HepG2 (cell line): ENCODE measurements around the gene WDFY1. TPM values are rescaled to one million over a fixed set of nuclear protein-coding genes. Genes with fewer than 3 reads are reported as not detected.

ENCODE experiments used
- ATAC-seq: fragments of 200-7000 bp; cut with Tn5 transposase; 3 replicates; pipeline ENCODE4 v1.9.1; 2020; ENCODE audit warnings: mild to moderate bottlenecking, moderate library complexity
- BruUV-seq: library from RNA; stranded (reverse); fragments of 400-500 nt; replicated peaks from 2 replicates; lab custom pipeline; 2021; lab: Mats Ljungman, UMichigan
- CTCF ChIA-PET: fragments of 300-600 bp; formaldehyde crosslinking; extraction: SDS; loops from one replicate; lab custom pipeline; 2021; ENCODE audit warnings: low total read pairs, inconsistent platforms, low intra/inter-chr PET ratio; lab: Yijun Ruan, JAX
- POLR2A ChIA-PET: fragments of 350-600 bp; sonication (Branson Sonifier 250); formaldehyde crosslinking; loops from one replicate; lab custom pipeline; 2020; ENCODE audit warnings: antibody characterized with exemption, inconsistent platforms; lab: Yijun Ruan, JAX
- DNase-seq: peaks from one replicate; pipeline ENCODE4 v3.0.0-alpha.2; 2015; ENCODE audit warnings: low spot score
- FAIRE-seq: peaks from 3 replicates; lab custom pipeline; 2011; peaks lifted over from hg19 to GRCh38; lab: Jason Lieb, UNC
- H2AFZ ChIP-seq: one replicate; pipeline ENCODE4 v1.6.1; 2011; ENCODE audit warnings: low read length, inconsistent platforms
- H3K27ac ChIP-seq: fragments of 300-600 bp; 3 replicates; pipeline ENCODE4 v1.8.0; 2011; ENCODE audit warnings: mixed run types, mild to moderate bottlenecking, mixed read lengths, low read length, inconsistent platforms; ENCODE audit not compliant: insufficient read depth; ENCODE audit errors: extremely low read length
- H3K27me3 ChIP-seq, 2 experiments: fragments of 200-600 bp in 1 of 2; 2 replicates in 1 of 2; 3 replicates in 1 of 2; pipeline versions ENCODE4 v1.6.0 to v1.8.0; 2011; ENCODE audit warnings: low read length in 2 of 2, mild to moderate bottlenecking in 2 of 2, moderate library complexity in 2 of 2, inconsistent platforms in 1 of 2; ENCODE audit not compliant: insufficient read depth in 2 of 2, control insufficient read depth in 1 of 2
- H3K36me3 ChIP-seq, 2 experiments: fragments of 200-600 bp in 1 of 2; replicated peaks in 1 of 2; 2 replicates in 1 of 2; 3 replicates in 1 of 2; pipeline versions ENCODE4 v1.5.1 to v1.8.0; 2011; ENCODE audit warnings: low read length in 2 of 2, inconsistent platforms in 1 of 2; ENCODE audit not compliant: insufficient read depth in 2 of 2, control insufficient read depth in 1 of 2
- H3K4me1 ChIP-seq: 2 replicates; pipeline ENCODE4 v1.5.1; 2012; ENCODE audit warnings: low read length, inconsistent platforms; ENCODE audit not compliant: insufficient read depth
- H3K4me2 ChIP-seq: 2 replicates; pipeline ENCODE4 v1.6.0; 2011; ENCODE audit warnings: low read depth, low read length, inconsistent platforms
- H3K4me3 ChIP-seq, 3 experiments: fragments of 200-600 bp in 1 of 3; sonication (generic), shearing (Covaris generic) in 1 of 3; replicated peaks in 1 of 3; 2 replicates each; pipeline ENCODE4 v1.5.1; 2011 to 2016; ENCODE audit warnings: low read length in 3 of 3, inconsistent platforms in 2 of 3, low read depth in 2 of 3, mild to moderate bottlenecking in 2 of 3, control low read depth in 1 of 3, mixed read lengths in 1 of 3; ENCODE audit not compliant: insufficient read depth in 1 of 3
- H3K79me2 ChIP-seq: one replicate; pipeline ENCODE4 v1.6.1; 2011; ENCODE audit warnings: low read length, inconsistent platforms; ENCODE audit not compliant: insufficient read depth
- H3K9ac ChIP-seq: 2 replicates; pipeline ENCODE4 v1.6.0; 2011; ENCODE audit warnings: mild to moderate bottlenecking, low read depth, low read length, inconsistent platforms; ENCODE audit not compliant: insufficient read depth
- H3K9me3 ChIP-seq: 2 replicates; pipeline ENCODE4 v1.5.1; 2012; ENCODE audit warnings: mild to moderate bottlenecking, low read length
- H4K20me1 ChIP-seq: 2 replicates; pipeline ENCODE4 v1.6.0; 2011; ENCODE audit warnings: inconsistent platforms, mild to moderate bottlenecking, low read length, moderate library complexity; ENCODE audit not compliant: insufficient read depth
- HBP1 ChIP-seq: IDR thresholded peaks from 2 replicates; pipeline ENCODE4 v1.6.1; 2016; ENCODE audit warnings: low read depth, control low read depth
- IKZF1 ChIP-seq: fragments of 450-650 bp; IDR thresholded peaks from 2 replicates; pipeline ENCODE4 v1.7.1; 2016
- MXD3 ChIP-seq: IDR thresholded peaks from 2 replicates; pipeline ENCODE4 v1.6.1; 2016; ENCODE audit warnings: mild to moderate bottlenecking, missing biosample characterization, missing genetic modification reagents
- RAD21 ChIP-seq: fragments of 450-650 bp; formaldehyde crosslinking; IDR thresholded peaks from 2 replicates; pipeline ENCODE4 v1.5.0; 2020; ENCODE audit warnings: mild to moderate bottlenecking
- SIN3B ChIP-seq: fragments of 150-350 bp; IDR thresholded peaks from 2 replicates; pipeline ENCODE4 v1.6.1; 2014; ENCODE audit warnings: low read length
- TFE3 ChIP-seq: IDR thresholded peaks from 2 replicates; pipeline ENCODE4 v1.6.1; 2016
- U2AF1 ChIP-seq: fragments of 200-400 bp; formaldehyde crosslinking; optimal IDR thresholded peaks from 2 replicates; pipeline ENCODE3; 2017; ENCODE audit warnings: mild to moderate bottlenecking, low read depth, low read length
- ZMYM4 ChIP-seq: sonication (generic); formaldehyde crosslinking; IDR thresholded peaks from 2 replicates; pipeline ENCODE4 v1.8.1; 2023; ENCODE audit warnings: mild to moderate bottlenecking, missing genetic modification reagents
- ZNF253 ChIP-seq: sonication (generic); formaldehyde crosslinking; IDR thresholded peaks from 2 replicates; pipeline ENCODE4 v1.8.0; 2022; ENCODE audit warnings: mild to moderate bottlenecking, missing genetic modification reagents, borderline replicate concordance
- ZNF335 ChIP-seq: sonication (generic); formaldehyde crosslinking; IDR thresholded peaks from 2 replicates; pipeline ENCODE4 v1.4.0; 2020; ENCODE audit warnings: missing genetic modification reagents
- ZNF652 ChIP-seq: IDR thresholded peaks from 2 replicates; pipeline ENCODE4 v1.6.1; 2016; ENCODE audit warnings: low read depth, borderline replicate concordance
- WGBS: methylation state at CpG from one replicate; pipeline ENCODE4 v1.1.6; 2017; ENCODE audit warnings: low lambda C conversion rate; 5-methylcytosine and 5-hydroxymethylcytosine counted together
- in situ Hi-C: cut with HindIII; loops from 2 replicates; pipeline ENCODE4 v1.10.0; 2017; ENCODE audit warnings: low pct_unique_long_range_greater_than_20kb; ENCODE audit not compliant: extremely low pct_ligation_motif_present
- intact Hi-C: fragments of 100-400 bp; cut with micrococcal nuclease; formaldehyde crosslinking; loops from one replicate; pipeline ENCODE4 v1.10.0; 2022; ENCODE audit not compliant: unreplicated experiment
- polyA plus RNA-seq, 8 experiments: library from polyadenylated mRNA; depleted of rRNA in 3 of 8; stranded (reverse) in 7 of 8; unstranded in 1 of 8; fragments of >200 nt; fragmentation: Illumina TruSeq in 4 of 8; extraction: Trizol in 4 of 8; gene quantifications; 2 replicates each; pipeline versions ENCODE4 v1.2.1 to v1.2.3, GENCODE V29; 2011 to 2016; ENCODE audit warnings: low read depth in 4 of 8, missing spikeins in 1 of 8, mixed read lengths in 1 of 8; ENCODE audit not compliant: insufficient read depth in 1 of 8
- total RNA-seq, 5 experiments: library from RNA; depleted of rRNA; stranded (reverse); fragments of >200 nt; fragmentation: Illumina TruSeq; extraction: Trizol; gene quantifications; 2 replicates each; pipeline ENCODE4 v1.2.3, GENCODE V29; 2016; ENCODE audit warnings: low read depth in 1 of 5
- TF ChIP-seq, protein P1 (sequence below): sonication (generic); formaldehyde crosslinking; IDR thresholded peaks from 2 replicates; pipeline ENCODE4 v1.8.1; 2023; ENCODE audit warnings: mild to moderate bottlenecking, moderate library complexity, missing genetic modification reagents

Gene WDFY1
- total and polyA plus RNA-seq, 2 of the 13 experiments (the other 11 are each of a cell fraction or from before 2014, with no cell fraction given) = 77.0 to 78.4 TPM

- 93% methylated on average over 2 of the region's 2 CpGs for WGBS
- H3K4me1 ChIP-seq = peaks cover 10% of the 10 kb centered on the region
- no peak for ATAC-seq
- FAIRE-seq = no peak
- no peaks in the 10 kb centered on the region for H3K9me3 ChIP-seq
- H2AFZ ChIP-seq = no peak overlapping the region
- TF ChIP-seq ZNF652 (CRISPR knock-in tag) (no peak), MXD3 (CRISPR knock-in tag) (no peak), TFE3 (no peak), IKZF1 (no peak), SIN3B (no peak), HBP1 (CRISPR knock-in tag) (no peak), RAD21 (CRISPR knock-in tag) (no peak), ZMYM4 (CRISPR knock-in tag) (no peak), U2AF1 (no peak), ZNF253 (CRISPR knock-in tag) (no peak), ZNF335 (CRISPR knock-in tag) (no peak)
- TF ChIP-seq, protein P1, sequence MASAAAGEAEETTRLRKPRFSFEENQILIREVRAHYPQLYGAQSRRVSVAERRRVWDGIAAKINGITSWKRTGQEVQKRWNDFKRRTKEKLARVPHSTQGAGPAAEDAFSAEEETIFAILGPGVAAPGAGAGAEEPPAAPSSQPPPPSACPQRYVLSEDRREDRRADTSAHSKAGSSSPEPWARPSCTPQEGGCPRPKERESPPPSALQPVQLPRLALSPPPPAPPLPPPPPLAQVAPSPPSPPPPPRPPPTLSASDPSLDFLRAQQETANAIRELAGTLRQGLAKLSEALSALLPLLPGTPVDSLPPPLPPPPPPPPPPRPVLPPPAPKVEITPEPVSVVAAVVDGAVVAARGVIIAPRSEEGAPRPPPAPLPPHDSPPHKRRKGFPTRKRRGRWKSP (CRISPR knock-in tag) = no peak
- DNase-seq = no peak
- ChIA-PET POLR2A (no interaction called here), CTCF (no interaction called here)
- in situ Hi-C loops (no loop called here), intact Hi-C loops (no loop called here)
- no peaks in the 10 kb centered on the region for H3K79me2 ChIP-seq
- H3K27me3 ChIP-seq = no peaks in the 10 kb centered on the region
- no peak overlapping the region for H3K4me3 ChIP-seq
- H3K27ac ChIP-seq = no peak overlapping the region
- no peak overlapping the region for H3K9ac ChIP-seq
- no peaks in the 10 kb centered on the region for H3K36me3 ChIP-seq
- BruUV-seq = no TSS peak
- H3K4me2 ChIP-seq = no peak overlapping the region
- no peaks in the 10 kb centered on the region for H4K20me1 ChIP-seq
Measured at GRCh38 chr2:223865907-223866508, 79.1 kb downstream of the WDFY1 start.
